PFSK-1 (cell line): ENCODE data around the gene PAGE2B.

ENCODE experiments used
- POLR2AphosphoS5 ChIP-seq: IDR thresholded peaks from 2 replicates; pipeline ENCODE4 v1.6.1; 2012; ENCODE audit warnings: low read depth, mild to moderate bottlenecking, control low read depth, low read length, moderate library complexity
- TAF1 ChIP-seq: IDR thresholded peaks from 2 replicates; pipeline ENCODE4 v1.6.1; 2012; ENCODE audit warnings: low read length, control low read depth, borderline replicate concordance; ENCODE audit not compliant: insufficient read depth

DNA sequence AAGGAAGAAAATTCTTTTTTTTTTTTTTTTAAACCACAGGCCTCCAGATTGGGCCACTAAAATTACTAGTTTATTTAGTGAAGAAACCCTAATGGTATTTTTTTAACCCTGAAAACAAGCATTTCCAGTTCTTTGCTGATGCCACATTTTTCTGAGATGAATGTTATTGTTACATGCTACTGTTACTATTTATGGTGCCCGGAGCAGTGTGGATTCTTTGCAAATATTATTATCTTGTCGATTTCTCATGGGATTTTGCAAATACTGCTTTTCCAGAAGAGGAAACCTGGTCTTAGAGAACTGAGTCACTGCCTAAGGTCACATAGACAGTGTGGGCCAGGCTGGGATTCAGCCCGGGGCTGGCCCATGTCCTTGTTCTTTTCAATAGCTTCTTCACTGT lies 35.4 kb upstream of the PAGE2B start:
- TF ChIP-seq POLR2AphosphoS5 (no peak), TAF1 (no peak)
